IPS-11a (cell line): ENCODE results near the gene CXCL11.
A peak's percentile ranks its signal among the peaks of the same experiment; 100 is the strongest.
"Not testable (repeated sequence)": the region's sequence is repeated elsewhere in the genome, so short reads cannot be mapped to it uniquely, and the experiment has no call there.

ENCODE experiments used
- H3K4me3 ChIP-seq: one replicate; pipeline ENCODE4 v1.5.1; 2013; ENCODE audit warnings: low read depth, low read length, control low read depth

The CXCL11 gene

DNA sequence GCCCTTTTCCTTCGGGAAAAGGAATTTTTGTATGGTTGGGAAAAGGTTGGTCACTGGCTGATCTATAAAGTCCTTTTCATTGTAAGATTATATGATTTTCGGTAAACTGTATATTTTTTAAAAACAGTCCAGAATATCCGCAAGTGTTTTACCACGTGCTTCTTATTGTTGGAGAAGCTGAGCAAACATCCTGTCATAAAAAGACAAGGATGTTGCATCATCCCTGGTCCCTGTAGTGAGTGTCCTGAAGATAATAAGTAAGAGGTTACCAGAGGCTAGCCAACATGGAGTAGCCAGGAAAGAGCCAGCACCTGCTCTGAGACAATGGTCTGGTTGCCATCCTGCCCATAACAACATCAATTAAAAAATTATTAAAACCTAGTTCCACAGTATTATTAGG is 33.7 kb downstream of the CXCL11 start:
- no peak overlapping the region for H3K4me3 ChIP-seq

DNA sequence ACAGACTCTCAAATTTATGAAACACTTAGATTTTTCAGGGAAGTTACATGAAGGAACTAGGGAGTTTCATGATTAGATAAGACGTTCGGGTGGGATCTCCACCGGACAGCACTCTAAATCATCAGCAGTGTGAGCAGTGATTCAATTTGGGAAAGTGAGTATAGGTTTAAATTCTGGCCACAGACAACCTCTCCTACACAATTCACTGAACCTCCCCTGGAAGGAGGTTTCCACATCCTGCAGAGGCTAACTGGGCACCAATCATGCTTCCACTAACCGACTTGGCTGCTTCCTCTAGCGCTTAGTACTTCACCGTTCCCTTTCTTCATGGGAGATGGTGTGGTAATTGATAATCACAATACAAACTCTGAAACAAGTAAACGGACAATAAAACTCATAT is 34.2 kb downstream of the CXCL11 start:
- no peak overlapping the region for H3K4me3 ChIP-seq

- H3K4me3 ChIP-seq: no peak overlapping the region
Observed at GRCh38 chr4:76000279-76000678, 35.6 kb downstream of the CXCL11 start.

DNA sequence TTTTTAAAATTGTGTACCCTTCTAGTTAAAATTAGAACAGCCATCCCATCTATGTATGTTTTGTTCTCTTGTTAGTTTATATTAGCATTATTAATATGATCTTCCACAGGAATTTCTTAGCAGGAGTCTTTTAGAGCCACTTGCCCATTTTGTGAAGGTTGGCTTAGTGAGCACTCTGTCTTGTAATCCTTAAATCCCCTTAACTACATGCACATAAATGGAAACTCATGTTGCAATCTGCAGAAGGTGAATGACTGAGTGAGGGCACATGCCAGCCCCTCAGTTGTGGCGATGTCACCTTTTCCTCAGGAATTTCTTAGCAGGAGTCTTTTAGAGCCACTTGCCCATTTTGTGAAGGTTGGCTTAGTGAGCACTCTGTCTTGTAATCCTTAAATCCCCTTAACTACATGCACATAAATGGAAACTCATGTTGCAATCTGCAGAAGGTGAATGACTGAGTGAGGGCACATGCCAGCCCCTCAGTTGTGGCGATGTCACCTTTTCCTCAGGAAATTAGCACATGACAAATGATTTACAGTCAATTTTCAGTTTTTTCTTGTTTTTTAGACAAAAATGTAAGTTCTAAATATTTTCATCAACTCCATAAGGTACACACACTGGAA is 37.2 kb downstream of the CXCL11 start:
- not testable (repeated sequence) for H3K4me3 ChIP-seq

GRCh38 chr4:75997946-75998345 is 37.9 kb downstream of the CXCL11 start:
- no peak overlapping the region for H3K4me3 ChIP-seq

DNA sequence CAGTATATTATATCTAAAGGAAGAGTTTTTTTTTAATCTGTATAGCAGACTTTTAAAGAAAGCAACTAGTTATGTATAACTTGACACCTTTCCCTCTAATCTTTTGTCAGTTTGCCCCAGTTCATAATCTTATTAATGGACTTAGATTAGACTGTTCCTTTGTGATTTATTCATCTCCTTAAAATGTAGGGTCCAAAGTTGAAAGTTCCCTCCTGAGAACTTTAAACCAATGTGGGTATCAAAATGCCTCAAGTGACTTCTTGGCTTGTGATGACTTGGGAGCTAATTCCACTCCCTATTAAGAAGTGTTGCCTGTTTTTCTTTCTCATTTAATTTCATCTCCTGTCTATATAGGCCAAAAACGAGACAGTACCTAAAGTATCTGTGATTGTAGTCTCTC is 38.8 kb downstream of the CXCL11 start:
- no peak overlapping the region for H3K4me3 ChIP-seq

DNA sequence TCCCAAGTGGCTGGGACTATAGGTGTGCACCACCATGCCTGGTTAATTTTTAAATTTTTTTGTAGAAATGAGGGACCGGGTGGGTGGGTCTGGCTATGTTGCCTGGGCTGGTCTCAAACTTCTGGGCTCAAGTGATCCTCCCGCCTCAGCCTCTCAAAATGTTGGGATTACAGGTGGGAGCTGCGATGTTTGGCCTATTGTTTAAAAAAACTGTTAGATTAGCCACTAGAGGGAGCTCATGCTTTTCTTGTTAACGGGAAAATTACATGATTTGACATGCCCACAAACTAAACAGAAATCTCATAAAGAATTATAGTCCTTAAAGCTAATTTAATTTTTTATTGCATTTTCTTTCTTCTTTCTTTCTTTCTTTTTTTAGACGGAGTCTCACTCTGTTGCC is 40.1 kb downstream of the CXCL11 start:
- no peak overlapping the region for H3K4me3 ChIP-seq

DNA sequence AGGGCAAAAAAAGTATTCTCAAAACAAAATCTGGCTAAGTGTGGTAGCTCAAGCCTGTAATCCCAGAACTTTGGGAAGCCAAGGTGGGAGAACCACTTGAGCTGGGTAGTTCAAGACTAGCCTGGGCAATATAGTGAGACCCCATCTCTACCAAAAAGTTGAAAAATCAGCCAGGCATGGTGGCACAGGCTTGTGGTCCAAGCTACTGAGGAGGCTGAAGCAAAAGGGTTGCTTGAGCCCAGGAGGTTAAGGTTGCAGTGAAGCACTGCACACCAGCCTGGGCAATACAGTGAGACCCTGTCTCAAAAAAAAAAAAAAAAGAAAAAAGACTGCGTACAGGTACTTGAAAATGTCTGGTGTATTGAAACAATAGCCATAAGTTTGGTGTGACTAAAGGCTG is 43.4 kb downstream of the CXCL11 start:
- H3K4me3 ChIP-seq: no peak overlapping the region

DNA sequence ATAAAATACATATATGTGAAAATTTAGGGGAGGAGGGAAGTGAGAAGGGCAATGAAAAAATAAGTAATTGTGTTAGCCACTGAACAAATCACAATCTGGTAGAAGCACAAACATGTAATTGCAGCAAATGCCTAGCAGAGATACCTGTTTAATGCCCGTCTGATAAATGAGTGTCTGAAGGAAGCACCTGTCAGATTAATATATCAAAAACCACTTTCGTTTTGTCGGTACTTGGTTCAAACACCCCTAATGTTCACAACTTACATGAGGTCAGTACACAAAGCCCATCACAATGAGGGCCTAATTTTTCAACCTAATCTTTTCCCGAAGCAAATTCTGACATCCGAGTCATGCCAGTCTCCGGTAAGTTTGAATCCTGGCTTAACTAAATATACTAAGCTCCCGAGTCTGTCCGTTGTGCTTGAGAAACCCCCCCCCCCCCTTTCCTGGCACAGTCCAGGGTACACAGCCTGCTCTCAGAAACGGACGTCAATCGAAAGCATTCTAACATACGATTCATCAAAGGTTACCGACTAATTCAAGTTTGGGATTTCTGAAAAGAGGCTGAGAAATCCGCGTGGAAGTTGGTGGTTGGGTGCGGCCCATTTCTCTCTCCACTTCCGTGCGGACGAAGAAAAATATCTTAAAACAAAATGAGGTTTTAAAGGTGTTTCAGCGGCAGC is 45.9 kb downstream of the CXCL11 start:
- H3K4me3 ChIP-seq: peak overlapping the region; percentile 94

- H3K4me3 ChIP-seq: no peak overlapping the region
Observed at GRCh38 chr4:75985116-75985515, 50.8 kb downstream of the CXCL11 start.
